ENCODE data around the gene DYNC1LI1.
A peak's percentile ranks its signal among the peaks of the same experiment; 100 is the strongest.
"Not testable (repeated sequence)": the region's sequence is repeated elsewhere in the genome, so short reads cannot be mapped to it uniquely, and the experiment has no call there.

DYNC1LI1 gene

DNA sequence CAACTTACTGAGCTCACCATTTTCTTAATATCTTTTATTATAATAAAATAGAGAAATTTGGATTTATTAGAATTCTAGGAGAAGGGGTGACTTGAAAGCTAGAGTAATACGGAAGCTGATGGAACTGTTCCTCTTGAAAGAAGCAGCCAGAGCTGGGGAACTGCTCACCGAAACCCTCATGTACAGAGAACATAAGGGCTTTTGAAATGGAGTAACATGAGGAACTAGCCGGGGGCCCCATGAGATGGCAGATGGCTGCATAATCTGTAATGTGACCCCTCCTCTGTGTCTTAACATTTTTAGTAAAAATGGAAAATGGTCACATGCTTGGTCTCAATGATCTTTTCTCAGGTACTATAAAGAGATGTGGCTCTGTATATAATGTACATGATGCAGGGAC, 15.7 kb upstream of the DYNC1LI1 start:
- Histone ChIP-seq H3K27ac (ENCODE audit: insufficient read depth, low read length, poor library complexity, severe bottlenecking) (no peak overlapping the region), H3K9me3 (ENCODE audit: control insufficient read depth, low read length) (no peaks in the 10 kb centered on the region), H3K36me3 (ENCODE audit: control insufficient read depth, insufficient read depth, low read length) (no peaks in the 10 kb centered on the region), H3K27me3 (replicated peaks; ENCODE audit: control insufficient read depth, insufficient read depth, low read length, poor library complexity, severe bottlenecking) (no peaks in the 10 kb centered on the region), H3K4me3 (ENCODE audit: insufficient read depth, low read depth, low read length, poor library complexity, severe bottlenecking) (no peak overlapping the region), H3K4me1 (ENCODE audit: control insufficient read depth, insufficient read depth, low read length, poor library complexity, severe bottlenecking) (no peaks in the 10 kb centered on the region)
- DNase-seq: no peak

DNA sequence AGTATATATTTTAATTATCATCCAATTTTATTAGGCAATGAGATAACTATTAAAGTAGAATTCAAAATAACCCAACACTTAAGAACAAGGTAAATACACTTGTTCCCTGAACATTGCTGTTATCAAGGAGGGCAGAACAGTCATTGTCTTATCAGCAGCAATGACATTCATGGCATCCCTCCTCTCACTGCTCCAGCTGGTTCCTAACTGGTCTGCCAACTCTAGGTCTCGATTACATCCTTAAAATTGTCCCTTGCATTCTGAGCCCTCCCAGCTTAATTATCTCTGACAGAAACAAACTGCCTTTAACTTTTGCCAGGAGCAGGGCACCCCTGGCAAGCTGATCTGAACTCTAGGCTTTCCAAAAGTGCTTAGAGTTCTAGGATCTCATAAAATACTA, 14.0 kb upstream of the DYNC1LI1 start:
- H3K9me3 ChIP-seq (ENCODE audit: control insufficient read depth, low read length): no peaks in the 10 kb centered on the region
- H3K4me3 ChIP-seq (ENCODE audit: insufficient read depth, low read depth, low read length, poor library complexity, severe bottlenecking): no peak overlapping the region
- no peak for DNase-seq
- no peak overlapping the region for H3K27ac ChIP-seq (ENCODE audit: insufficient read depth, low read length, poor library complexity, severe bottlenecking)
- H3K27me3 ChIP-seq (replicated peaks; ENCODE audit: control insufficient read depth, insufficient read depth, low read length, poor library complexity, severe bottlenecking): no peaks in the 10 kb centered on the region
- no peaks in the 10 kb centered on the region for H3K36me3 ChIP-seq (ENCODE audit: control insufficient read depth, insufficient read depth, low read length)
- no peaks in the 10 kb centered on the region for H3K4me1 ChIP-seq (ENCODE audit: control insufficient read depth, insufficient read depth, low read length, poor library complexity, severe bottlenecking)

DNA sequence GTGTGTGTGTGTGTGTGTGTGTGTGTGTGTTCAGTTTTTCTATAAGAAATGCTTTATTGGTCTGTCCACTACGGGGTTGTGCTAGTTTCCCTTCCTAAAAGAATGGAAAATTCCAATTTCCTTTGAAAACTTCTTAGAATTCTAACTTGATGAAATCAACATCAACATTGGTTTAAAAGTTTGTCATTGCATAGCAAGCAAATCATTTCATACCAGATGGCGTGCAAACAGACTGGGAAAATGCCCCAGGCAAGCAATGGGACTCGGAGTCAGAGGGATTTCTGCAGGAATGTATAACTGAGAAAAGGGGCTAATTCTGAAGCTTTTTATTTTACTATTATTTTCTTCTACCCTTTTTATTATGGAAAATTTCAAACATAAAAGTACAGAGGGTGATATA, 13.1 kb upstream of the DYNC1LI1 start:
- H3K27ac ChIP-seq (ENCODE audit: insufficient read depth, low read length, poor library complexity, severe bottlenecking): no peak overlapping the region
- H3K4me1 ChIP-seq (ENCODE audit: control insufficient read depth, insufficient read depth, low read length, poor library complexity, severe bottlenecking): no peaks in the 10 kb centered on the region
- no peaks in the 10 kb centered on the region for H3K9me3 ChIP-seq (ENCODE audit: control insufficient read depth, low read length)
- no peak for DNase-seq
- H3K4me3 ChIP-seq (ENCODE audit: insufficient read depth, low read depth, low read length, poor library complexity, severe bottlenecking): no peak overlapping the region
- no peaks in the 10 kb centered on the region for H3K27me3 ChIP-seq (replicated peaks; ENCODE audit: control insufficient read depth, insufficient read depth, low read length, poor library complexity, severe bottlenecking)
- no peaks in the 10 kb centered on the region for H3K36me3 ChIP-seq (ENCODE audit: control insufficient read depth, insufficient read depth, low read length)

DNA sequence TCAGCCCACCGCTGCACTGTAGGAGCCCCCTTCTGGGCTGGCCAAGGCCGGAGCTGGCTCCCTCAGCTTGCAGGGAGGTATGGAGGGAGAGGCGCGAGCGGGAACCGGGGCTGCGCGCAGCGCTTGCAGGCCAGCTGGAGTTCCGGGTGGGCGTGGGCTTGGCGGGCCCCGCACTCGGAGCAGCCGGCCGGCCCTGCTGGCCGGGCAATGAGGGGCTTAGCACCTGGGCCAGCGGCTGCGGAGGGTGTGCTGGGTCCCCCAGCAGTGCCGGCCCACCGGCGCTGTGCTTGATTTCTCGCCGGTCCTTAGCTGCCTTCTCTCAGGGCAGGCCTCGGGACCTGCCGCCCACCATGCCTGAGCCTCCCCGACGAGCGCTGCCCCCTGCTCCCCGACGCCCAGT, 8.0 kb upstream of the DYNC1LI1 start:
- not testable (repeated sequence) for DNase-seq; H3K36me3 ChIP-seq (ENCODE audit: control insufficient read depth, insufficient read depth, low read length); H3K27me3 ChIP-seq (replicated peaks; ENCODE audit: control insufficient read depth, insufficient read depth, low read length, poor library complexity, severe bottlenecking); H3K4me1 ChIP-seq (ENCODE audit: control insufficient read depth, insufficient read depth, low read length, poor library complexity, severe bottlenecking); H3K9me3 ChIP-seq (ENCODE audit: control insufficient read depth, low read length); H3K27ac ChIP-seq (ENCODE audit: insufficient read depth, low read length, poor library complexity, severe bottlenecking); H3K4me3 ChIP-seq (ENCODE audit: insufficient read depth, low read depth, low read length, poor library complexity, severe bottlenecking)

DNA sequence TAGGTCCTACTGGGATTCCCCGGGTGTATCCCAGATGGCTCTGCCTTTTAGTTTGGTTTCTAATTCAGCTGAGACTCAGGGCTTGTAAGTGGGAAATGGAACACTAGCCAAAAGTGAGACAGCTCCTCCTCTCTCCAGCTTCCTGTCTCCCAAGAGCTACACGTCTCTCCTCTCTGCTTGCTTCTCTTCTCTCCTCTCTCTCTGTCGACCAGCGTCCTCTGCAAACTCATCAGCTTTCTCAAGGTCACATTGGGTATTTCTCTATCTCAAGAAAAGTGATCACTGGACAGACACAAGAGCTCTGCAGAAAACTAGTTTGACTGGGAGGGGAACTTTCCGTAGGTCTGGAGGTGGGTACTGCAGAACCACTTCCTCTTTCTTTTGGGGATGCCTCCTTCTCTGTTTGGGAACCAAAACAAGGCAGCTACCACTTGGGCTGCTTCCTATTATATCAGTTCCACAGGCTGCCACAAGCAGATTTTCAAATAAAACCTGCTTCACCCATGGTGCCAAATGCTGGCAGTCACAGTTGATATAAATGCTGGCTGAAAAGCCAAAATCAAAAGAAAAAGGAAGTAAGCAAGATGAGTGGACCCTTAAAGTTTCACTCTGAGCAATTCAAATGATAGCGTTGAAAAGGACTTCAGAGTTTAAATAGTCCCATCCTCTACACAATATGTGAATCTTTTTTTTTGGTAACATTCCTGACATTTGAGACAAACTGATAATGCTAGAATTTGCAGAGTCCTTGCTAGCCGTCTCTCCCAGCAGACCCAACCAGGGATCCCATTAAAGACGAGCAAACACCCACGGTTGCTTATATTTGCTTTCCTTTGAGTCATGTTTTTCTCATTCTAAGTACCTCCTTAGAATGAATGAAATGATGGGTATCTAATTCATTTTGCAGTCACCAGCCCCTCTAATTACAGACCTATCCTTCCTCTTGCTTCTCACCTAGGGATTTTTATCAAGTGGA, 7.2 kb upstream of the DYNC1LI1 start:
- no peaks in the 10 kb centered on the region for H3K9me3 ChIP-seq (ENCODE audit: control insufficient read depth, low read length)
- H3K27me3 ChIP-seq (replicated peaks; ENCODE audit: control insufficient read depth, insufficient read depth, low read length, poor library complexity, severe bottlenecking): no peaks in the 10 kb centered on the region
- H3K27ac ChIP-seq (ENCODE audit: insufficient read depth, low read length, poor library complexity, severe bottlenecking): no peak overlapping the region
- no peaks in the 10 kb centered on the region for H3K36me3 ChIP-seq (ENCODE audit: control insufficient read depth, insufficient read depth, low read length)
- peaks cover 4% of the 10 kb centered on the region for H3K4me1 ChIP-seq (ENCODE audit: control insufficient read depth, insufficient read depth, low read length, poor library complexity, severe bottlenecking)
- no peak for DNase-seq
- H3K4me3 ChIP-seq (ENCODE audit: insufficient read depth, low read depth, low read length, poor library complexity, severe bottlenecking): no peak overlapping the region

DNA sequence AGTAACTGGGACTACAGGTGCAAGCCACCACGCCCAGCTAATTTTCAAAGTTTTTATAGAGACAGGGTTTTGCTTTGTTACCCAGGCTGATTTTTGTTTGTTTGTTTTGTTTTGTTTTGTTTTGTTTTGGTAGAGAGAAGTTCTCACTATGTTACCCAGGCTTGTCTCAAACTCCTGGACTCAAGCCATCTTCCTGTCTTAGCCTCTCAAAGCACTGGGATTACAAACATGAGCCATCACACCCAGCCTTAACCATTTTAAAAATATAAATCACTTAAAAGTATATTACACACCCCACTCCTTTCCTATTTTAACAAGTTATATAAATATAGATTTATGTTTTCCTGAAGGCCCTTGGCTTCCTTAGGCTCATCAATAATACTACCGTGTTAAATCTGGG, 6.5 kb upstream of the DYNC1LI1 start:
- Histone ChIP-seq H3K4me3 (ENCODE audit: insufficient read depth, low read depth, low read length, poor library complexity, severe bottlenecking) (no peak overlapping the region), H3K27ac (ENCODE audit: insufficient read depth, low read length, poor library complexity, severe bottlenecking) (no peak overlapping the region)

DNA sequence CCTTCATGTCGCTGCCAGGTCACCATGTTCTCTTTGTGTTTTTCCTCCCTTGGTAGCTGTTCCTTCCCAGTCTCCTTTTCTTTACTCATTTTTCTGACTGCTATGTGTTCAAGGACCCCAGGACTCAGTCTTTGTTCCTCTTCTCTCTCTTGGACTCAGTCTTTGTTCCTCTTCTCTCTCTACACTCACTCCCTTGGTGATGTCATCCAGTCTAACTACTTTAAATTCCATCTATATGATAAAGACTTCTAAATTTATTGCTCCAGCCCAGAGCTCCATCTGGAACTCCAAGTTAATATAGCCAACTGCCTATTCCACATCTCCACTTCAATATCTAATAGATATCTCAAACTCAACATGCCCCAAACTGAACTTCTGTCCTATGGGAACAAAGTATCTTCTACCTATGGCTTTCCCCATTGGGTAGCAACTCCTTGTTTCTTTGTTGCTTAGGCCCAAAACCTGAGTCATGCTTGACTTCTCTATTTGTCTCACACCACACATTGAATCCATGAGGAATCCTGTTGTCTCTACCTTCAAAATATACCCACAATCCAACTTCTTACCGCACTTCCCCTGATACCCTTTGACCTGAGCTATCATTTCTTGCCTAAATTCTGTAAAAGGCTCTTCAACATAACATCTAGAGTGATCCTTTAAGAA, 4.9 kb upstream of the DYNC1LI1 start:
- H3K27ac ChIP-seq (ENCODE audit: insufficient read depth, low read length, poor library complexity, severe bottlenecking): no peak overlapping the region
- peaks cover 9% of the 10 kb centered on the region for H3K4me1 ChIP-seq (ENCODE audit: control insufficient read depth, insufficient read depth, low read length, poor library complexity, severe bottlenecking)
- H3K36me3 ChIP-seq (ENCODE audit: control insufficient read depth, insufficient read depth, low read length): no peaks in the 10 kb centered on the region
- no peak overlapping the region for H3K4me3 ChIP-seq (ENCODE audit: insufficient read depth, low read depth, low read length, poor library complexity, severe bottlenecking)
- H3K27me3 ChIP-seq (replicated peaks; ENCODE audit: control insufficient read depth, insufficient read depth, low read length, poor library complexity, severe bottlenecking): no peaks in the 10 kb centered on the region
- H3K9me3 ChIP-seq (ENCODE audit: control insufficient read depth, low read length): no peaks in the 10 kb centered on the region
- DNase-seq: no peak

More for the DNA sequence above, 6.5 kb upstream of the DYNC1LI1 start:
- no peaks in the 10 kb centered on the region for H3K9me3 ChIP-seq (ENCODE audit: control insufficient read depth, low read length)
- no peaks in the 10 kb centered on the region for H3K36me3 ChIP-seq (ENCODE audit: control insufficient read depth, insufficient read depth, low read length)
- H3K27me3 ChIP-seq (replicated peaks; ENCODE audit: control insufficient read depth, insufficient read depth, low read length, poor library complexity, severe bottlenecking): no peaks in the 10 kb centered on the region
- DNase-seq: no peak
- H3K4me1 ChIP-seq (ENCODE audit: control insufficient read depth, insufficient read depth, low read length, poor library complexity, severe bottlenecking): peaks cover 4% of the 10 kb centered on the region

DNA sequence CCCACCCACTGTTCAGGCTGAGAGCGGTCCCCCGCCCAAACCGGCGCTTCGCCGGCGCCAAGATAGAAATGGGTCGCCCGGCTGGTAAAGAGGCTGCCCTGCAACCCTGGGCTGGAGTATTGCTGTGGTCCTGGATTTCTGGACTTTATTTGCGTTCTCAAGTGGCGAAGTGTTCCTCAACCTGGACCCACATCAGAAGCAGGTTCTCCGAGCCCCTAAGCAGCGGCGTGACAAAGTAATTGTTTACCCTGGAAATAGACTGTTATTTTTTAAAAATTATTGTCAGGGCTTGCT, 481 bp upstream of the DYNC1LI1 start:
- Histone ChIP-seq H3K9me3 (ENCODE audit: control insufficient read depth, low read length) (no peaks in the 10 kb centered on the region), H3K4me3 (ENCODE audit: insufficient read depth, low read depth, low read length, poor library complexity, severe bottlenecking) (peak overlapping the region; percentile 89), H3K27ac (ENCODE audit: insufficient read depth, low read length, poor library complexity, severe bottlenecking) (peak overlapping the region; percentile 77), H3K36me3 (ENCODE audit: control insufficient read depth, insufficient read depth, low read length) (no peaks in the 10 kb centered on the region), H3K4me1 (ENCODE audit: control insufficient read depth, insufficient read depth, low read length, poor library complexity, severe bottlenecking) (peaks cover 10% of the 10 kb centered on the region), H3K27me3 (replicated peaks; ENCODE audit: control insufficient read depth, insufficient read depth, low read length, poor library complexity, severe bottlenecking) (no peaks in the 10 kb centered on the region)
- no peak for DNase-seq

DNA sequence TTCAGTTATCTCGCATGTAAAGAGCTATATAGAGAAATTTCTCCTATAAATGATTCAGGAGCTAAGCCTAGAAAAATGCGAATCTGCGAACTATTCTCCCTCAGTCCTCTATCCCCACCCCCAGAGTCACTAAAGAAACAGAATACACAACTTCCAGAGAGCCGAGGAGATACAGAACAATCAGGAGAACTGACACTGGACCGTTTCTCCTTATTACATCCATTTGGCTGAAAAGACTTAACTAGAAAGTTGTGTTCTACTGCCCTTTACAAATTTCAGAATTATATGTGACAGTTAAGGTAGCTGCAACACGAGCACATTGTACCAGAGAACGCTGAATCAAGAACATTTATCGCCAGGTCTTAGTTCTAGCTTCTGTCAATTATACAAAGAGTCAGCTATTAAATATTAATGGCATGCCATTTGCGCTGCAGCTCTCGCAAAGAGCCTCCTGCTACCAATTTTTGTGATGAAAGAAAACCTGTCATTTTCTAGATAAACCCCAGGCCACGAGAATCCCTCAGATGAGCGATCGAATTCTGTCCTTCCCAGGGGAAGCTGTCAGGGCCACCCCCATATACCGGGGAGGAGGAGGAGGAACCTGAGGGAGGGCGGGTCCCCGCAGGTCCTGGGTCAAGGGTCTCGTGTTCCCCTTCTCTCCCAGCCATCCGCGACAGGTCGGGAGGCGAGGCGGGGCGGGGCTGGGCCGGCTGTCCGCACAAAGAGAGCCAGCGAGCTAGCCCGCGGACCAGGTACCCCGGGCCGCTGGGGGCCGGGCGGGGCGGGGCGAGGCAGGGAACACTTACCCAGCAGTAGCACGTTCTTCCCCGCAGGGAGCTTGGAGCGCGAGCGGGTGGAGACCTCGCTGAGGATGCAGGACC, 878 bp downstream of the DYNC1LI1 start:
- Histone ChIP-seq H3K36me3 (ENCODE audit: control insufficient read depth, insufficient read depth, low read length) (no peaks in the 10 kb centered on the region), H3K4me3 (ENCODE audit: insufficient read depth, low read depth, low read length, poor library complexity, severe bottlenecking) (peak overlapping the region; percentile 89), H3K27ac (ENCODE audit: insufficient read depth, low read length, poor library complexity, severe bottlenecking) (peak overlapping the region; percentile 77), H3K4me1 (ENCODE audit: control insufficient read depth, insufficient read depth, low read length, poor library complexity, severe bottlenecking) (peaks cover 10% of the 10 kb centered on the region), H3K27me3 (replicated peaks; ENCODE audit: control insufficient read depth, insufficient read depth, low read length, poor library complexity, severe bottlenecking) (no peaks in the 10 kb centered on the region), H3K9me3 (ENCODE audit: control insufficient read depth, low read length) (no peaks in the 10 kb centered on the region)
- DNase-seq: peak; percentile 7 to 43 (median 22)

All from effector memory CD4-positive, alpha-beta T cell (primary cell).